Pancreas (tissue), 10 donors: ENCODE results near the gene ALX3. TPM values are rescaled to one million over a fixed set of nuclear protein-coding genes. Genes with fewer than 3 reads are reported as not detected.

ENCODE experiments used
- ATAC-seq, 4 donors: fragments of 200-7000 bp; cut with Tn5 transposase; one replicate each; pipeline versions ENCODE4 v1.8.0 to v1.9.1; 2020; ENCODE audit warnings: mild to moderate bottlenecking in 4 of 4, moderate library complexity in 4 of 4
- DNase-seq, 6 donors: peaks; one replicate each; pipeline ENCODE4 v3.0.0-alpha.2; 2020
- FAIRE-seq: peaks from 2 replicates; lab custom pipeline; 2012; peaks lifted over from hg19 to GRCh38; lab: Jason Lieb, UNC
- H3K27ac ChIP-seq, 4 donors: fragments of 200-600 bp; sonication (generic); 1 replicate in 3 of 4; 2 replicates in 1 of 4; pipeline versions ENCODE4 v1.5.0 to v1.8.0; 2020
- H3K27me3 ChIP-seq, 4 donors: fragments of 200-600 bp; one replicate each; pipeline ENCODE4 v1.8.0; 2021
- H3K36me3 ChIP-seq, 3 donors: fragments of 200-600 bp; sonication (generic) in 1 of 3; one replicate each; pipeline versions ENCODE4 v1.5.0 to v1.8.0; 2020 to 2021
- H3K4me1 ChIP-seq, 3 donors: fragments of 200-600 bp; one replicate each; pipeline ENCODE4 v1.8.0; 2021
- H3K4me3 ChIP-seq, 4 donors: fragments of 200-600 bp; sonication (generic) in 2 of 4; one replicate each; pipeline versions ENCODE4 v1.5.0 to v1.8.0; 2020 to 2021
- H3K9me3 ChIP-seq, 4 donors: fragments of 200-600 bp; one replicate each; pipeline ENCODE4 v1.8.0; 2021
- WGBS, 2 donors: extraction: QIAGEN DNeasy Blood & Tissue Kit; methylation state at CpG; one replicate each; pipeline ENCODE4 v1.1.7; 2013; 5-methylcytosine and 5-hydroxymethylcytosine counted together
- intact Hi-C, 3 donors: fragments of 100-400 bp; cut with DNase I; formaldehyde crosslinking; loops; one replicate each; pipeline versions ENCODE4 v1.11.1 to v1.14.2; 2022
- polyA plus RNA-seq, 2 donors: library from polyadenylated mRNA; stranded (reverse); fragments of 200-250 nt; gene quantifications; one replicate each; pipeline ENCODE4 v1.2.3, GENCODE V29; 2013
- total RNA-seq, 6 donors: library from RNA; stranded (reverse); fragmentation: NEBNext Ultra II Directional in 4 of 6; extraction: Animal tissue kit (Norgen Biotek cat#: 25700) in 4 of 6; gene quantifications; one replicate each; pipeline versions ENCODE4 v1.2.1 to v1.2.4, GENCODE V29; 2021 to 2023
- TF ChIP-seq, protein P1 (sequence below), 4 donors: fragments of 200-600 bp; sonication (generic) in 3 of 4; IDR thresholded peaks; one replicate each; pipeline versions ENCODE4 v1.5.0 to v1.8.0; 2021; ENCODE audit warnings: antibody characterized with exemption in 4 of 4
- donor health status: healthy with polysubstance abuse.
- donor health status: DM: no; HTN: no; CAD: no; lungs with moderate emphysema.
- donor health status: DM: no; HTN: no; CAD: no.
- donor health status: control.
- donor health status: control.
- donor health status: Bipolar disorder and iron deficiency.
- donor health status: DM: yes; HTN: yes; CAD: no.
- donor health status: DM: no; HTN: no; CAD: no.
- donor health status: DM: no; HTN: no; CAD: no.
- donor health status: DM: yes; HTN: yes; CAD: no.

ALX3 gene
- total and polyA plus RNA-seq, 8 donors = 0.35 TPM; not detected in 7

GRCh38 chr1:110070282-110070669 lies 196 bp downstream of the ALX3 start:
- TF ChIP-seq, protein P1, sequence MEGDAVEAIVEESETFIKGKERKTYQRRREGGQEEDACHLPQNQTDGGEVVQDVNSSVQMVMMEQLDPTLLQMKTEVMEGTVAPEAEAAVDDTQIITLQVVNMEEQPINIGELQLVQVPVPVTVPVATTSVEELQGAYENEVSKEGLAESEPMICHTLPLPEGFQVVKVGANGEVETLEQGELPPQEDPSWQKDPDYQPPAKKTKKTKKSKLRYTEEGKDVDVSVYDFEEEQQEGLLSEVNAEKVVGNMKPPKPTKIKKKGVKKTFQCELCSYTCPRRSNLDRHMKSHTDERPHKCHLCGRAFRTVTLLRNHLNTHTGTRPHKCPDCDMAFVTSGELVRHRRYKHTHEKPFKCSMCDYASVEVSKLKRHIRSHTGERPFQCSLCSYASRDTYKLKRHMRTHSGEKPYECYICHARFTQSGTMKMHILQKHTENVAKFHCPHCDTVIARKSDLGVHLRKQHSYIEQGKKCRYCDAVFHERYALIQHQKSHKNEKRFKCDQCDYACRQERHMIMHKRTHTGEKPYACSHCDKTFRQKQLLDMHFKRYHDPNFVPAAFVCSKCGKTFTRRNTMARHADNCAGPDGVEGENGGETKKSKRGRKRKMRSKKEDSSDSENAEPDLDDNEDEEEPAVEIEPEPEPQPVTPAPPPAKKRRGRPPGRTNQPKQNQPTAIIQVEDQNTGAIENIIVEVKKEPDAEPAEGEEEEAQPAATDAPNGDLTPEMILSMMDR (IDR thresholded peaks at IDR 0.05) = no peak
- intact Hi-C loops = no loop called here
- Histone ChIP-seq H3K27me3 (peaks cover 9 to 44% (median 16%) of the 10 kb centered on the region in 4 donors), H3K36me3 (no peaks in the 10 kb centered on the region), H3K27ac (no peak overlapping the region), H3K4me1 (no peaks in the 10 kb centered on the region), H3K9me3 (no peaks in the 10 kb centered on the region), H3K4me3 (peak overlapping the region in 2 of 4 donors; percentile 14 to 39)
- DNase-seq = no peak
- ATAC-seq = peak in 2 of 4 donors; percentile 37 to 43
- FAIRE-seq = no peak
- 7 to 8% methylated on average over 37 to 52 of the region's 52 CpGs for WGBS, 2 donors

- FAIRE-seq = no peak
- TF ChIP-seq, protein P1 (IDR thresholded peaks at IDR 0.05) = no peak
- intact Hi-C loops = no loop called here
- Histone ChIP-seq H3K27me3 (peaks cover 9 to 44% (median 16%) of the 10 kb centered on the region in 4 donors), H3K9me3 (no peaks in the 10 kb centered on the region), H3K4me1 (no peaks in the 10 kb centered on the region), H3K4me3 (peak overlapping the region in 1 of 4 donors; percentile 39), H3K27ac (no peak overlapping the region), H3K36me3 (no peaks in the 10 kb centered on the region)
- 33 to 35% methylated on average over 57 to 64 of the region's 64 CpGs for WGBS, 2 donors
- DNase-seq = peak in 1 of 6 donors; percentile 77
- peak in 2 of 4 donors; percentile 23 to 29 for ATAC-seq
Observed at GRCh38 chr1:110069404-110070281, 829 bp downstream of the ALX3 start.

- no peak overlapping the region for H3K27ac ChIP-seq
- no peaks in the 10 kb centered on the region for H3K4me1 ChIP-seq
- no peaks in the 10 kb centered on the region for H3K9me3 ChIP-seq
- 14 to 15% methylated on average over 68 of the region's 68 CpGs for WGBS, 2 donors
- peak in 1 of 4 donors; percentile 19 for ATAC-seq
- peaks cover 9 to 44% (median 16%) of the 10 kb centered on the region in 4 donors for H3K27me3 ChIP-seq
- no peak overlapping the region for H3K4me3 ChIP-seq
- no peaks in the 10 kb centered on the region for H3K36me3 ChIP-seq
- no peak for FAIRE-seq
- intact Hi-C loops = no loop called here
- no peak for DNase-seq
- TF ChIP-seq, protein P1 (IDR thresholded peaks at IDR 0.05) = no peak
Observed at GRCh38 chr1:110068646-110069403, 1.6 kb downstream of the ALX3 start.

- Histone ChIP-seq H3K27me3 (peaks cover 9 to 44% (median 16%) of the 10 kb centered on the region in 4 donors), H3K4me1 (no peaks in the 10 kb centered on the region), H3K9me3 (no peaks in the 10 kb centered on the region), H3K27ac (no peak overlapping the region), H3K36me3 (no peaks in the 10 kb centered on the region), H3K4me3 (no peak overlapping the region)
- DNase-seq (no peak), ATAC-seq (peak in 1 of 4 donors; percentile 27), FAIRE-seq (no peak)
- 17 to 18% methylated on average over 63 to 68 of the region's 68 CpGs for WGBS, 2 donors
- TF ChIP-seq, protein P1 (IDR thresholded peaks at IDR 0.05) = no peak
- intact Hi-C loops = no loop called here
Observed at GRCh38 chr1:110067893-110068645, 2.4 kb downstream of the ALX3 start.
